Astrocyte of the spinal cord (primary cell): ENCODE data around the gene RABGAP1L.

Experiments
- DNase-seq: peaks from one replicate; pipeline ENCODE4 v3.0.0; 2011; ENCODE audit warnings: low read depth, low spot score
- H3K4me3 ChIP-seq: 2 replicates; pipeline ENCODE4 v1.5.1; 2011; ENCODE audit warnings: low read depth, mild to moderate bottlenecking, low read length, moderate library complexity
- in situ Hi-C: cut with HindIII; loops from 2 replicates; pipeline ENCODE4 v1.10.0; 2017; ENCODE audit warnings: low sequenced_read_pairs
- TF ChIP-seq, protein P1 (sequence below): IDR thresholded peaks from 2 replicates; pipeline ENCODE4 v1.5.1; 2012; ENCODE audit warnings: low read depth, mild to moderate bottlenecking, low read length, inconsistent platforms

The RABGAP1L gene

DNA sequence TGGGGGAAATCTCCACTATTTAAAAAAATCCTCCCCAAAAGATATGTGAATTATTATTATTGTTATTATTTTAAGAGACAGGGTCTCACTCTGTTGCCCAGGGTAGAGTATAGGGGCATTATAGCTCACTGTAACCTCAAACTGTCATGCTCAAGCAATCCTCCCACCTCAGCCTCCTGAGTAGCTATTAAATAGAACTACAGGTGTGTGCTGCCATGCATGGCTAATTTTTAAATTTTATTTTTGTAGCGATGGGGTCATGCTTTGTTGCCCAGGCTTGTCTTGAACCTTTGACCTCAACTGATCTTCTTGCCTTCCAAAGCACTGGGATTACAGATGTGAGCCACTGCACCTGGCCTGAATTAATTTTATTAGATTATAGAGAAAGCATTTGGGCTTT lies 116.8 kb downstream of the RABGAP1L start:
- TF ChIP-seq, protein P1, sequence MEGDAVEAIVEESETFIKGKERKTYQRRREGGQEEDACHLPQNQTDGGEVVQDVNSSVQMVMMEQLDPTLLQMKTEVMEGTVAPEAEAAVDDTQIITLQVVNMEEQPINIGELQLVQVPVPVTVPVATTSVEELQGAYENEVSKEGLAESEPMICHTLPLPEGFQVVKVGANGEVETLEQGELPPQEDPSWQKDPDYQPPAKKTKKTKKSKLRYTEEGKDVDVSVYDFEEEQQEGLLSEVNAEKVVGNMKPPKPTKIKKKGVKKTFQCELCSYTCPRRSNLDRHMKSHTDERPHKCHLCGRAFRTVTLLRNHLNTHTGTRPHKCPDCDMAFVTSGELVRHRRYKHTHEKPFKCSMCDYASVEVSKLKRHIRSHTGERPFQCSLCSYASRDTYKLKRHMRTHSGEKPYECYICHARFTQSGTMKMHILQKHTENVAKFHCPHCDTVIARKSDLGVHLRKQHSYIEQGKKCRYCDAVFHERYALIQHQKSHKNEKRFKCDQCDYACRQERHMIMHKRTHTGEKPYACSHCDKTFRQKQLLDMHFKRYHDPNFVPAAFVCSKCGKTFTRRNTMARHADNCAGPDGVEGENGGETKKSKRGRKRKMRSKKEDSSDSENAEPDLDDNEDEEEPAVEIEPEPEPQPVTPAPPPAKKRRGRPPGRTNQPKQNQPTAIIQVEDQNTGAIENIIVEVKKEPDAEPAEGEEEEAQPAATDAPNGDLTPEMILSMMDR, result no peak
- H3K4me3 ChIP-seq, result no peak overlapping the region
- in situ Hi-C loops, result no loop called here
- DNase-seq, result no peak

DNA sequence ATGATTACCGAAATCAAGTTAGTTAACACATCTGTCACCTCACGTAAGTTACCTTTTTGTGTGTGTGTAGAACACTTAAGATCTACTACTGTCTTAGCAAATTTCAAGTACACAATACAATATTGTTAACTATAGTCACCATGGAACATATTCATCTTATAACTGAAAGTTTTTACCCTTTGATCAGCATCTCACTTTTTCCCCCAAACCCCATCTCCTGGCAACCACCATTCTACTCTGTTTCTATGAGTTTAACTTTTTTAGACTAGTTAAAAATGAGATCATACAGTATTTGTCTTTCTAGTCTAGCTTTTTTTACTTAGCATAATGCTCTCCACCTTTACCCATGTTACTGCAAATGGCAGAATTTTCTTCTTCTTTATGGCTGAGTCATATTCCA lies 124.7 kb downstream of the RABGAP1L start:
- H3K4me3 ChIP-seq, result no peak overlapping the region
- TF ChIP-seq, protein P1, result no peak
- in situ Hi-C loops, result no loop called here
- no peak for DNase-seq

DNA sequence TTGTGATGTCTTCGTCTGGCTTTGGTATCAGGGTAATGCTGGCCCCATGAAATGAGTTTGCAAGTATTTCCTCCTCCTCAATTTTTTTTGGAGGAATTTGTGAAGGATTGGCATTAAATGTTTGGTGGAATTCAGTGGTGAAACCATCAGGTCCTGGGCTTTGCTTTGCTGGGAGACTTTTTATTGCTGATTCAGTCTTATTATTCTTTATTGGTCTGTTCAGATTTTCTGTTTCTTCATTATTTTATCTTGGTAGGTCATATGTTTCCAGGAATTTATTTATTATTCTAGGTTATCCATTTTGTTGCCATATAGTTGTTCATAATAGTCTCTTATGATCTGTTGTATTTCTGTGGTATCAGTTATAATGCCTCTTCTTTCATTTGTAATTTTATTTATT lies 126.7 kb downstream of the RABGAP1L start:
- DNase-seq, result no peak
- TF ChIP-seq, protein P1, result no peak
- in situ Hi-C loops, result no loop called here
- no peak overlapping the region for H3K4me3 ChIP-seq

DNA sequence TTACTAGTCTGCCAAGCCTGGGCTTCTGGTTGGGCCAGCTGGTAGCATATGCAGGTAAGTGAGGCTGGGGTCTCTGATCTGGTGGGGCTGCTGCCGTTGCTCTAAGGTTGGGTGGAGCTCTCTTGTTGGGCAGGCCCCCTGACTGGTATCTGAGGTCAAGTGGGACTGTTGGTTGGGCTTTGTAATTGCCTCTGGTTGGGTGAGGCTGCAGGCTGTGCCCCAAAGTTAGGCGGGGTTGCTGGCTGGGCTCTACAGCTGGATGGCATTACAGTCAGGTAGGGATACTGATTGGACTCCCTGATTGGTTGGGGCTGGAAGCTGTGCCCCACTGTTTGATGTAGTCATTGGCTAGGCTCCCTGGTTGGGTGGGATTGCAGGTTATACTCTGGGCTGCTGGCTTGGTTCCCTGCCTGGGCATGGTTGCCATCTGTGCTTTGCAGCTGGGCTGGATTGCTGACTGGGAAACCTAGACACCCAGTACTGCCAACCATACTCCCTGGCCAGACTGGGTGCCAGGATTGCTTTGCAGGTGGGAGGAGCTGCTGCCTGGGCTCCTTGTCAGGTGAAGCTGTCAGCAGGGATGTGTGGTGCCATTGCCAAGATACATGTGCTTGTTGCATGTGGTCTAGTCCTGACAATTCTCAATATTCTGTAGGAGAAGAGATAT lies 130.5 kb downstream of the RABGAP1L start:
- TF ChIP-seq, protein P1, result no peak
- no peak for DNase-seq
- no peak overlapping the region for H3K4me3 ChIP-seq
- in situ Hi-C loops, result no loop called here

DNA sequence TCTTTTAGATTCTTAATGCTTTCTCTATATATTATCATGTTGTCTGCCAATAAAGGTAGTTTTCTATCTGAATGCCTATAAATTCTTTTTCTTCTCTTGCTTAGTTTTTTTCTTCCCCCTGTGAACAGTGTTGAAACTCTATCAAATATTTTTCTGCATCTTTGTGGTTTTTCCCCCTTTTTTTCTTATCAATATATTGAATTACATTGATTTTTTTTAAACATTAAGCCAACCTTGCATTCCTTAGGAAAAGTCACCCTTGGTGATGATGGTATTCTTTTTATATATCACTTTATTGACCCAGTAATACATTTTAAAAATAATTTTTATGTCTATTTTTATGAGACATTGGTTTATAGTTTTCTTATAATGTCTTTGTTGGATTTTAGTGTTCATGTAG lies 131.7 kb downstream of the RABGAP1L start:
- no peak overlapping the region for H3K4me3 ChIP-seq
- in situ Hi-C loops, result no loop called here
- DNase-seq, result no peak
- TF ChIP-seq, protein P1, result no peak

DNA sequence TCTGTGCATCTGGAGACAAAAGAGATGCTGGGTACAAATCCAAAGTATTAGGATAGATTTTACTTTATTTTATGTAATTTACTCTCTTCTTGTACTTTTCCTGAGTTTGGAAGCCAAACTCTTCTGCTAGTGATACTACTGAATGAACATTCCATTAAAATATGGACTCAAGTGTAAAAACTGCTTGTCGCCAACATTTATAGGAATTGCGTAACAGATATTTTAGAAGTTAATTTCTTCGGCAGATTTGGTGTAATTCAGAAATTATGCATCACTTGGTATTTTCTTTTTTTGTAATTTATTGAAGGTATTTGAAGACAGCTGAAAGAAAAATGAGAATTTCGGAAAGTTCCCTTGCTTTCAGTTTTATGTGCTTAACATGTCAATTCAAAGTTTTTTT lies 137.0 kb downstream of the RABGAP1L start:
- in situ Hi-C loops, result no loop called here
- TF ChIP-seq, protein P1, result no peak
- no peak overlapping the region for H3K4me3 ChIP-seq
- DNase-seq, result no peak
